HCT116 (cell line): Measurements from ENCODE around the gene MSMP. TPM values are rescaled to one million over a fixed set of nuclear protein-coding genes. Genes with fewer than 3 reads are reported as not detected.

Experiments
- ATAC-seq: fragments of 200-7000 bp; cut with Tn5 transposase; 2 replicates; pipeline ENCODE4 v1.9.1; 2020; ENCODE audit warnings: mild to moderate bottlenecking, moderate library complexity
- BruUV-seq: library from RNA; stranded (reverse); fragments of 400-500 nt; replicated peaks from 2 replicates; lab custom pipeline; 2021; lab: Mats Ljungman, UMichigan
- CTCF ChIA-PET: fragments of 300-600 bp; sonication (Branson Sonifier 250); formaldehyde crosslinking; loops from one replicate; lab custom pipeline; 2021; ENCODE audit warnings: antibody characterized with exemption; lab: Charles Lee
- POLR2A ChIA-PET: fragments of 300-600, 350-600 bp; sonication (Branson Sonifier 250); formaldehyde crosslinking; loops from one replicate; lab custom pipeline; 2021; ENCODE audit warnings: antibody characterized with exemption; lab: Charles Lee
- RAD21 ChIA-PET, 2 experiments: fragments of 300-600 bp; sonication (Branson Sonifier 250); formaldehyde crosslinking; loops; one replicate each; lab custom pipeline; 2023; ENCODE audit warnings: low total read pairs in 2 of 2; ENCODE audit not compliant: uncharacterized antibody in 2 of 2, unreplicated experiment in 2 of 2, low non-redundant PET in 1 of 2; lab: Charles Lee
- DNase-seq: peaks from one replicate; pipeline ENCODE4 v3.0.0-alpha.2; 2010; ENCODE audit warnings: low read depth, low spot score
- H2AFZ ChIP-seq: fragments of 200-600 bp; shearing (Covaris generic), sonication (generic); 2 replicates; pipeline ENCODE4 v1.6.1; 2017; ENCODE audit warnings: low read depth, mixed run types, mixed read lengths, antibody characterized with exemption, low read length; ENCODE audit not compliant: poor library complexity, severe bottlenecking
- H3K27ac ChIP-seq: 2 replicates; pipeline ENCODE4 v1.5.1; 2012; ENCODE audit warnings: low read depth, low read length
- H3K27me3 ChIP-seq: fragments of 200-600 bp; sonication (generic); 2 replicates; pipeline ENCODE4 v1.6.1; 2016; ENCODE audit warnings: mixed run types, low read length, mixed read lengths; ENCODE audit not compliant: insufficient read depth
- H3K36me3 ChIP-seq, 2 experiments: fragments of 200-500 bp in 1 of 2; fragments of 200-600 bp in 1 of 2; sonication (Bioruptor generic) in 1 of 2; sonication (generic) in 1 of 2; 2 replicates each; pipeline versions ENCODE4 v1.5.1 to v1.6.1; 2014 to 2016; ENCODE audit warnings: low read length in 2 of 2, inconsistent platforms in 1 of 2, mixed read lengths in 1 of 2, mixed run types in 1 of 2; ENCODE audit not compliant: insufficient read depth in 2 of 2, control insufficient read depth in 1 of 2
- H3K4me1 ChIP-seq, 2 experiments: fragments of 200-600 bp in 1 of 2; sonication (generic) in 1 of 2; 2 replicates each; pipeline versions ENCODE4 v1.5.1 to v1.6.1; 2012 to 2017; ENCODE audit warnings: low read length in 2 of 2, inconsistent platforms in 1 of 2, mild to moderate bottlenecking in 1 of 2, mixed read lengths in 1 of 2, mixed run types in 1 of 2, moderate library complexity in 1 of 2; ENCODE audit not compliant: insufficient read depth in 2 of 2, control insufficient read depth in 1 of 2
- H3K4me2 ChIP-seq: fragments of 200-600 bp; sonication (generic); 2 replicates; pipeline ENCODE4 v1.6.1; 2017; ENCODE audit warnings: mixed run types, low read length, mixed read lengths
- H3K4me3 ChIP-seq, 2 experiments: fragments of 200-600 bp in 1 of 2; sonication (generic) in 1 of 2; replicated peaks in 1 of 2; 2 replicates each; pipeline ENCODE4 v1.5.1; 2011 to 2016; ENCODE audit warnings: low read length in 2 of 2, control low read depth in 1 of 2, low read depth in 1 of 2, mild to moderate bottlenecking in 1 of 2, mixed read lengths in 1 of 2, mixed run types in 1 of 2
- H3K79me2 ChIP-seq: fragments of 200-600 bp; sonication (generic); 2 replicates; pipeline ENCODE4 v1.6.1; 2017; ENCODE audit warnings: mild to moderate bottlenecking, mixed run types, low read length, moderate library complexity, mixed read lengths; ENCODE audit not compliant: insufficient read depth
- H3K9ac ChIP-seq: fragments of 200-600 bp; sonication (generic); 2 replicates; pipeline ENCODE4 v1.6.1; 2016; ENCODE audit warnings: low read length, mixed read lengths
- H3K9me2 ChIP-seq: fragments of 200-600 bp; sonication (generic), shearing (Covaris generic); 2 replicates; pipeline ENCODE4 v1.6.1; 2017; ENCODE audit warnings: mixed run types, mild to moderate bottlenecking, moderate library complexity; ENCODE audit not compliant: insufficient read depth
- H3K9me3 ChIP-seq, 2 experiments: fragments of 200-500 bp in 1 of 2; fragments of 200-600 bp in 1 of 2; sonication (Bioruptor generic) in 1 of 2; sonication (generic) in 1 of 2; 2 replicates each; pipeline ENCODE4 v1.6.1; 2014 to 2017; ENCODE audit warnings: low read length in 2 of 2, mixed read lengths in 2 of 2, inconsistent platforms in 1 of 2, low read depth in 1 of 2, mild to moderate bottlenecking in 1 of 2, mixed run types in 1 of 2, moderate library complexity in 1 of 2; ENCODE audit not compliant: control insufficient read depth in 1 of 2, insufficient read depth in 1 of 2
- H4K20me1 ChIP-seq: fragments of 200-600 bp; sonication (generic), shearing (Covaris generic); 2 replicates; pipeline ENCODE4 v1.6.1; 2017; ENCODE audit warnings: mixed run types, mild to moderate bottlenecking, moderate library complexity; ENCODE audit not compliant: insufficient read depth
- CBX3 ChIP-seq: IDR thresholded peaks from 2 replicates; pipeline ENCODE4 v1.6.1; 2012; ENCODE audit warnings: low read depth
- CEBPB ChIP-seq: IDR thresholded peaks from 2 replicates; pipeline ENCODE4 v1.6.1; 2012; ENCODE audit warnings: low read depth
- EGR1 ChIP-seq: IDR thresholded peaks from 2 replicates; pipeline ENCODE4 v1.6.1; 2012; ENCODE audit warnings: low read depth
- ELF1 ChIP-seq: IDR thresholded peaks from 2 replicates; pipeline ENCODE4 v1.6.1; 2012; ENCODE audit warnings: low read depth, borderline replicate concordance
- EZH2phosphoT487 ChIP-seq: fragments of 200-600 bp; IDR thresholded peaks from 2 replicates; pipeline ENCODE4 v1.6.1; 2018; ENCODE audit warnings: antibody characterized with exemption, borderline replicate concordance
- JUND ChIP-seq: IDR thresholded peaks from 2 replicates; pipeline ENCODE4 v1.6.1; 2012
- POLR2A ChIP-seq: IDR thresholded peaks from 2 replicates; pipeline ENCODE4 v1.7.0; 2011; ENCODE audit warnings: borderline replicate concordance; ENCODE audit not compliant: insufficient read depth, insufficient read length; ENCODE audit errors: extremely low read depth
- POLR2AphosphoS5 ChIP-seq: IDR thresholded peaks from 2 replicates; pipeline ENCODE4 v1.6.1; 2011; ENCODE audit warnings: mild to moderate bottlenecking, low read depth, low read length, moderate library complexity
- RAD21 ChIP-seq: IDR thresholded peaks from 2 replicates; pipeline ENCODE4 v1.6.1; 2012; ENCODE audit warnings: low read depth, mild to moderate bottlenecking
- SIN3A ChIP-seq: IDR thresholded peaks from 2 replicates; pipeline ENCODE4 v1.6.1; 2012; ENCODE audit warnings: low read depth
- SRF ChIP-seq: IDR thresholded peaks from 2 replicates; pipeline ENCODE4 v1.6.1; 2012; ENCODE audit warnings: low read depth
- YY1 ChIP-seq: IDR thresholded peaks from 2 replicates; pipeline ENCODE4 v1.6.1; 2011; ENCODE audit warnings: low read length, low read depth, moderate library complexity, mild to moderate bottlenecking; ENCODE audit not compliant: insufficient replicate concordance; ENCODE audit errors: extremely low read depth
- ZBTB33 ChIP-seq: IDR thresholded peaks from 2 replicates; pipeline ENCODE4 v1.6.1; 2011; ENCODE audit warnings: mild to moderate bottlenecking, low read length, moderate library complexity; ENCODE audit not compliant: insufficient replicate concordance; ENCODE audit errors: extremely low read depth
- ZFX ChIP-seq: fragments of 450-650 bp; IDR thresholded peaks from 2 replicates; pipeline ENCODE4 v1.6.1; 2017
- ZNF274 ChIP-seq: fragments of 200-500 bp; sonication (Bioruptor generic); IDR thresholded peaks from 2 replicates; pipeline ENCODE4 v1.6.1; 2014; ENCODE audit warnings: mild to moderate bottlenecking, low read depth, low read length, inconsistent platforms
- intact Hi-C: fragments of 100-400 bp; cut with micrococcal nuclease; formaldehyde crosslinking; loops from 2 replicates; pipeline ENCODE4 v1.10.0; 2022
- total RNA-seq: library from RNA; stranded (reverse); gene quantifications from one replicate; pipeline ENCODE4 v1.2.1, GENCODE V29; 2021; ENCODE audit not compliant: unreplicated experiment
- TF ChIP-seq, protein P1 (sequence below): IDR thresholded peaks from 2 replicates; pipeline ENCODE4 v1.6.1; 2012
- TF ChIP-seq, protein P2 (sequence below): IDR thresholded peaks from 2 replicates; pipeline ENCODE4 v1.6.1; 2012

The MSMP gene
- total RNA-seq, 1 experiment from 2014 or later: 1.2 TPM

DNA sequence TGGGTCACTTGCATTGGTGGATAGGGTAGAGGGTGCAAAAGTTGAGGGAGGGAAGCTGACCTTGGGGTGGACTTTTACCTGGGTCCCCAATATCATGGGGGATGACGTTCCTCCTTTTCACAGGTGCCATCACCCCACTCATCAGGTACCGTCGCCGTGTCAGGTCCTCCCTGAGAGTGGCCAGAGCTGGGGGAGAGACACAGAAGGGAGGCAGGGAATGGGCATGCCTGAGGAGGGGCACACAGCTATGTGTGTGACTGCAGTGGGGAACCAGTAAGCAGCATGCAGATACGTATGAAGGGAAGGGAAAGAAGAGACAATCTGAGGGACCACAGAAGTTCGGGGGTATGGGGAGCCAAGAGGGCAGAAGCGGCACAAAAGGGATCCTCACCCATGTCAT, 15.2 kb downstream of the MSMP start:
- H3K9ac ChIP-seq: no peak overlapping the region
- H3K9me3 ChIP-seq: no peaks in the 10 kb centered on the region
- DNase-seq (no peak), ATAC-seq (no peak)
- CTCF ChIA-PET: no interaction called here
- no peaks in the 10 kb centered on the region for H3K27me3 ChIP-seq
- no peaks in the 10 kb centered on the region for H3K9me2 ChIP-seq
- POLR2A ChIA-PET: no interaction called here
- peaks cover 59 to 71% of the 10 kb centered on the region in 2 experiments for H3K36me3 ChIP-seq
- H4K20me1 ChIP-seq: no peaks in the 10 kb centered on the region
- TF ChIP-seq POLR2A (no peak), POLR2AphosphoS5 (no peak), CEBPB (no peak), ZNF274 (no peak), SRF (no peak), JUND (no peak), EGR1 (no peak)
- no peak overlapping the region for H3K4me2 ChIP-seq
- intact Hi-C loops: no loop called here
- RAD21 ChIA-PET: no interaction called here
- H3K4me1 ChIP-seq: peaks cover 4 to 5% of the 10 kb centered on the region in 2 experiments
- BruUV-seq: no TSS peak
- H3K27ac ChIP-seq: no peak overlapping the region
- H3K79me2 ChIP-seq: peaks cover 22% of the 10 kb centered on the region; the same call in 1 of the 2 replicates
- no peak overlapping the region for H3K4me3 ChIP-seq
- H2AFZ ChIP-seq: no peak overlapping the region

DNA sequence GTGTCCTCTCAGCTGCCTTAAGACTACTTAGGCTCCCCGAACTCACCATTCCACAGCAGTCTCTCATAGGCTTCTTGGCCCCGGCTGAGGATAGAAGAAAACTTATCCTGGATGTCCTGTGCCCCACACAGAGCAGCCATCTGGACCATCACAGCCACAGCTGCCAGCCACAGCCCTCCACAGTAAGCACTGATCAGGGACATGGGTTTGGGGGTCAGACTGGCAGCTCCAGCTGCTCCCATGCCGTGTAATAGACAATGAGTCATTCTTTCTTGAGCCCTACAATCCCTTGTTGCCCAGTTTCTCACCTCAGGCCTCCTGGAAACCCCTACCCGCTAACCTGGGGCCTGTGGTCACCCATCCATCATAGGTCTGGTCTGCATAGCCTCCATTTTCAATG, 15.9 kb downstream of the MSMP start:
- H3K4me2 ChIP-seq: no peak overlapping the region
- H3K9ac ChIP-seq: no peak overlapping the region
- intact Hi-C loops: no loop called here
- no peaks in the 10 kb centered on the region for H3K27me3 ChIP-seq
- H3K36me3 ChIP-seq: peaks cover 52 to 64% of the 10 kb centered on the region in 2 experiments
- peaks cover 10 to 12% of the 10 kb centered on the region in 2 experiments for H3K4me1 ChIP-seq
- ATAC-seq (no peak), DNase-seq (no peak)
- no peak overlapping the region for H3K4me3 ChIP-seq
- no peaks in the 10 kb centered on the region for H3K9me2 ChIP-seq
- no peaks in the 10 kb centered on the region for H3K9me3 ChIP-seq
- BruUV-seq: TSS peak; percentile 2
- RAD21 ChIA-PET: no interaction called here
- H3K27ac ChIP-seq: no peak overlapping the region
- TF ChIP-seq CEBPB (no peak), CBX3 (no peak), EZH2phosphoT487 (no peak), SIN3A (no peak), POLR2A (no peak), ZBTB33 (no peak), RAD21 (no peak), ELF1 (no peak), YY1 (no peak), SRF (no peak), EGR1 (no peak), ZFX (no peak)
- TF ChIP-seq, protein P1, sequence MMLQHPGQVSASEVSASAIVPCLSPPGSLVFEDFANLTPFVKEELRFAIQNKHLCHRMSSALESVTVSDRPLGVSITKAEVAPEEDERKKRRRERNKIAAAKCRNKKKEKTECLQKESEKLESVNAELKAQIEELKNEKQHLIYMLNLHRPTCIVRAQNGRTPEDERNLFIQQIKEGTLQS: no peak
- TF ChIP-seq, protein P2, sequence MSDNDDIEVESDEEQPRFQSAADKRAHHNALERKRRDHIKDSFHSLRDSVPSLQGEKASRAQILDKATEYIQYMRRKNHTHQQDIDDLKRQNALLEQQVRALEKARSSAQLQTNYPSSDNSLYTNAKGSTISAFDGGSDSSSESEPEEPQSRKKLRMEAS: no peak
- H3K79me2 ChIP-seq: peaks cover 24% of the 10 kb centered on the region
- POLR2A ChIA-PET: no interaction called here
- CTCF ChIA-PET: interaction anchor here (0.9 kb wide), 1 partner anchor 77 kb away, joined by 3 read pairs; no protein-coding TSS in a partner anchor
- no peaks in the 10 kb centered on the region for H4K20me1 ChIP-seq
- H2AFZ ChIP-seq: no peak overlapping the region
